AG10803 (cell line): Measurements from ENCODE around the gene ZDHHC12.

Experiments used
- DNase-seq: peaks from one replicate; pipeline ENCODE4 v3.0.0; 2010; ENCODE audit warnings: low read depth
- H3K4me3 ChIP-seq: 2 replicates; pipeline ENCODE4 v1.5.1; 2011; ENCODE audit warnings: mild to moderate bottlenecking, low read length, control low read depth
- TF ChIP-seq, protein P1 (sequence below): conservative IDR thresholded peaks from 2 replicates; pipeline ENCODE4 v1.5.1; 2011; ENCODE audit warnings: mild to moderate bottlenecking, low read length, control low read depth, inconsistent platforms

The ZDHHC12 gene

DNA sequence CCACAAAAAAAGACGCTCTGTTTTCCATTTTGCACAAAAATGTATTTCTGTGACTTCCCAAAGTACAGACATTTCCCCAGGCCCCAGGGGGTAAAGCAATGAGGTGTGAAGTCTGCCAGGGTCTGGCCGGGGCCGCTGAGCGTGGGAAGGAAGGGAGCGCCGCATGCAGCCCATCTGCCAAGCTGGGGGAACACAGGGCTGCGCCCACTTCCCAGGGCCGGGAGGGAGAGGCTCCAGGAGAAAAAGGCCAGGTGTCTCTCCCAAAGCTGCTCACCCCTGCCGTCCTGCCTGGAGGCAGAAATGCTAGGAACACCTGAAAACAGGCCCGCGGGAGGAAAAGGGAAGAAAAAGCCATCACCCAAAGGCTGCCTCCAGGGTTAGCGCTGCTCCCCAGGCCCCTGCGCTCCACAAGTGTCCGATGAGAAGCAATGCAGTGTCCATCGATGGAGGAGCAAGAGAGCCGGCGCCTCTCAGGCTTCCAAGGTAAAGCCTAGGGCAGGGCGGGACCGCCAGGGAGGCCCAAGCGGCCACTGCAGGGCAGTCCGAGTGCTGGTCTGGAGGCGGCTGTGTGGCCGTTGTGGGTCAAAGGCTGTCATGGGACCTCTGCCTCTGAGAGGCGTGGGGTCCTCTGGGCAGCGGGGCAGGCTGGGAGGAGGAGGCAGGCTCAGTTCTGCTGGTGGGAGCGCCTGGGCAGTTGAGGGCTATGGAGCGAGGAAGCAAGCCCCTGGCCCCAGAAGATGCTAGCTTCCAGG, 6.0 kb upstream of the ZDHHC12 start:
- DNase-seq = no peak
- no peak overlapping the region for H3K4me3 ChIP-seq
- TF ChIP-seq, protein P1, sequence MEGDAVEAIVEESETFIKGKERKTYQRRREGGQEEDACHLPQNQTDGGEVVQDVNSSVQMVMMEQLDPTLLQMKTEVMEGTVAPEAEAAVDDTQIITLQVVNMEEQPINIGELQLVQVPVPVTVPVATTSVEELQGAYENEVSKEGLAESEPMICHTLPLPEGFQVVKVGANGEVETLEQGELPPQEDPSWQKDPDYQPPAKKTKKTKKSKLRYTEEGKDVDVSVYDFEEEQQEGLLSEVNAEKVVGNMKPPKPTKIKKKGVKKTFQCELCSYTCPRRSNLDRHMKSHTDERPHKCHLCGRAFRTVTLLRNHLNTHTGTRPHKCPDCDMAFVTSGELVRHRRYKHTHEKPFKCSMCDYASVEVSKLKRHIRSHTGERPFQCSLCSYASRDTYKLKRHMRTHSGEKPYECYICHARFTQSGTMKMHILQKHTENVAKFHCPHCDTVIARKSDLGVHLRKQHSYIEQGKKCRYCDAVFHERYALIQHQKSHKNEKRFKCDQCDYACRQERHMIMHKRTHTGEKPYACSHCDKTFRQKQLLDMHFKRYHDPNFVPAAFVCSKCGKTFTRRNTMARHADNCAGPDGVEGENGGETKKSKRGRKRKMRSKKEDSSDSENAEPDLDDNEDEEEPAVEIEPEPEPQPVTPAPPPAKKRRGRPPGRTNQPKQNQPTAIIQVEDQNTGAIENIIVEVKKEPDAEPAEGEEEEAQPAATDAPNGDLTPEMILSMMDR = no peak

DNA sequence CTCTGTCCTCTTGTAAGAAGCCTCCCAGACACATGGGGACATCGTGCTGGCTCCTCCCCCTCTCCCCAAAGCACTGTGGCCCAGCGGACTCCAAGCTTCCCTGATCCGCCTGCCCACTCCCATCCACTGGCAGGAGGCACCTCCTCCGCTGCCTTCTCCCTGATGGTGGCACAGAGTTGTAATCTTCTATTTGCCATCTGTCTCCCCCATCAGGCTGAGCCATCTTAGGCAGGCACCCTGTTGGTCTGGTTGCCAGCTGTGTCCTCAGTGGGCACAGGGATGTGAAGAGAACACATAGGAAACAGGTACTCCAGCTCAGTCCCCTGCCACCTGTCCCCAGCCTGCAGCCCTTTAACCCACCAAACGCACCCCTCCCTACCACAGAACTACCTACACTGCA, 5.4 kb upstream of the ZDHHC12 start:
- DNase-seq = no peak
- no peak overlapping the region for H3K4me3 ChIP-seq
- TF ChIP-seq, protein P1 = no peak

DNA sequence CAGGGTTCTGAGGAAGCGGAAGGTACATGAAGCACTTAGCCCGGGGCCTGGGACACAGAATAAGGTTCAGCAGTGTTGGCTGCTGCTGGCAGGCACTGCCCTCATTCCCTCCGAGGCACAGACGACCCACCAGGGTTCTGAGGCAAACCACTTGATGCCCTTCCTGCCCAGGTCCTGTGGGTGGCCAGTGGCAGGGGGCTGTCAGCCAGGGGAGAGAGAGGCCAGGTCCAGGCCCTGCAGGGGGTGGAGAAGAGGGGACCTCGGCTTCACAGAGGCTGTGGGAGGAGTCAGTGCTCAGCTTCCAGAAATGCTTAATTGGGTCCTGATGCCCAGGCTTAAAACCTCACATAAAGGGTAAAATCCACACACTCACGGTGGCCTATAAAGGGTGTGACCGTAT, 4.4 kb upstream of the ZDHHC12 start:
- H3K4me3 ChIP-seq = no peak overlapping the region
- DNase-seq = no peak
- TF ChIP-seq, protein P1 = no peak

DNA sequence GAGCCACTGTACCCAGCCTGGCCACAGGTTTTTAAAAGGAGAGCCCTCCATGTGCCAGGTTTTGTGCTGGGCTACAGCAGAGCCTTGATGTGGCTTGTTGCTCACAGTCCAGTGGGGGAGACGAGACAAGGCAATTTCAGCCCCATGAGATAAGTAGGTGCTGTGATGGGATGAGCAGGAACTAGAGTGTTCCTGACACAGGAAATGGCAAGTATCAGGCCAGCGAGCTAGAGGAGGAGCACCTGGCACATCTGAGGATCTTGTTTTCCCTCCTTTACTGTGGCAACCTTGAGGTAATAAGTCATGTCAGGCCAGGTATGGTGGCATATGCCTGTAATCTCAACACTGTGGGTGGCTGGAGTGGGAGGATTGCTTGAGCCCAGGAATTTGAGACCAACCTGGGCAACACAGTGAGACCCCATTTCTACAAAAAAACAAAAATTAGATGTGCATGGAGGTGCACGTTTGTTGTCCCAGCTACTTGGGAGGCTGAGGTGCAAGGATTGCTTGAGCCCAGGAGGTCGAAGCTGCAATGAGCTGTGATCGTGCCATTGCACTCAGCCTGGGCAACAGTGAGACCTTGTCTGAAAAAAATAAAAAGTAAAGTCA, 3.8 kb upstream of the ZDHHC12 start:
- no peak for DNase-seq
- TF ChIP-seq, protein P1 = no peak
- no peak overlapping the region for H3K4me3 ChIP-seq

DNA sequence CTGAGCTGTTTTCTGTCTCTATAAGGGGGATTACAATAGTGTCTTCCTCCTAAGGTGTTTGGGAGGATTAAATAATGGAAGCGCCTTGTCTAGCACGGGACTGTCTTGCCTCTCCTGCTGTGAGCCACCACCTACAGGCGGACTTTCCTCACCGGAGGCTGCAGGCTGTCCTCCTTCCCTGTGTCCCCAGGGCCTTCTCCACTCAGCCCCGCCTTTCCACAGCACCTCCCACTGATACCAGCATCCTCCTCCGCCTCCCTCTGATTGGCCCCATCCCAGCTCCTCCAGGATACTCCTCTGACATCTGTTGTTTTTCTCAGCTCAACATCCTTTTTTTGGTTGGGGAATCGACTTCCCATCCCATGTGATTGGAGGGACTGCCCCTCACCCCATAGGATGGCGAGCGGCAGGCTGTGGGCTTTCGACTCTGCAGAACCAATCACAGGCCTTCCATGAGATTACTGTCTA, 851 bp upstream of the ZDHHC12 start:
- TF ChIP-seq, protein P1 = no peak
- H3K4me3 ChIP-seq = peak overlapping the region; percentile 80
- peak; percentile 67 for DNase-seq

DNA sequence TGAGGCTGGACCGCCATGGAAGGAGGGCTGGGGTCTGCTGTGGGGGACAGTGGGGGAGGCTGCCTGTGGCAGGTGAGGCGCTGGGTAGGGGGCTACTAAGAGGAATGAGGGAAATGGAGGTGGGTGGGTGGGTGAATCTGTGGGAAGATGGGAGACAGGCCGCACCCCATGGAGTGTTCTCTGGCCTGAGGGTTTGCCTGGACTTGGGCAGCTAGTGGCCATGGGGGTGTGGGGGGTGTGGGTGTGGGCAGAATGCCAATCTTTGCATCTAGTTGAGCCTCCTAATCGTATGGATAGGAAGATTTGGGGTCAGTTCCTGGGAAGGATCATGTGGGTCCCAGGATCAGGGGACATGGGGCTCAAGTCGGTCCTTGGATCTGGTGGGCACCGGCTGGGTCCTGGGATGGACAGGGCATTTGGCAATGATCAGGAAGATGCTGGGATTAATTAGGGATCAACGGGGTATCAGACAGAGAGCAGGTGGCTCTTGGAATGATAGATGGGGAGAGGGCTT, 518 bp downstream of the ZDHHC12 start:
- no peak for DNase-seq
- H3K4me3 ChIP-seq = peak overlapping the region; percentile 80
- TF ChIP-seq, protein P1 = no peak
